Right lobe of liver (tissue), 4 donors: ENCODE measurements around the gene UBE2K.
"Not testable (repeated sequence)": the region's sequence is repeated elsewhere in the genome, so short reads cannot be mapped to it uniquely, and the experiment has no call there.

Experiments
- POLR2A ChIP-seq: fragments of 450-650 bp; IDR thresholded peaks from one replicate; pipeline ENCODE4 v1.6.1; 2017; ENCODE audit warnings: antibody characterized with exemption, mild to moderate bottlenecking
- TF ChIP-seq, protein P1 (sequence below), 4 donors: fragments of 200-600 bp in 3 of 4; fragments of 450-650 bp in 1 of 4; IDR thresholded peaks; one replicate each; pipeline versions ENCODE4 v1.5.1 to v1.8.0; 2016 to 2022; ENCODE audit warnings: antibody characterized with exemption in 4 of 4, mild to moderate bottlenecking in 2 of 4
- donor health status: DM: no; HTN: no; CAD: no.
- donor health status: DM: no; HTN: no; CAD: no.
- donor health status: DM: no; HTN: yes; CAD: no.

DNA sequence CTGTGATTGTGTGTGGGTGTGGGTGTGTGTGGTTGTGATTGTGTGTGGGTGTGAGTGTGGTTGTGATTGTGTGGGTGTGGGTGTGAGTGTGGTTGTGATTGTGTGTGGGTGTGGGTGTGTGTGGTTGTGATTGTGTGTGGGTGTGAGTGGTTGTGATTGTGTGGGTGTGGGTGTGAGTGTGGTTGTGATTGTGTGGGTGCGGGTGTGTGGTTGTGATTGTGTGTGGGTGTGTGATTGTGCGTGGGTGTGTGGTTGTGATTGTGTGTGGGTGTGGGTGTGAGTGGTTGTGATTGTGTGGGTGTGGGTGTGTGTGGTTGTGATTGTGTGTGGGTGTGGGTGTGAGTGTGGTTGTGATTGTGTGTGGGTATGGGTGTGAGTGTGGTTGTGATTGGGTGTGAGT lies 115.8 kb downstream of the UBE2K start:
- TF ChIP-seq POLR2A: not testable (repeated sequence)
- TF ChIP-seq, protein P1, sequence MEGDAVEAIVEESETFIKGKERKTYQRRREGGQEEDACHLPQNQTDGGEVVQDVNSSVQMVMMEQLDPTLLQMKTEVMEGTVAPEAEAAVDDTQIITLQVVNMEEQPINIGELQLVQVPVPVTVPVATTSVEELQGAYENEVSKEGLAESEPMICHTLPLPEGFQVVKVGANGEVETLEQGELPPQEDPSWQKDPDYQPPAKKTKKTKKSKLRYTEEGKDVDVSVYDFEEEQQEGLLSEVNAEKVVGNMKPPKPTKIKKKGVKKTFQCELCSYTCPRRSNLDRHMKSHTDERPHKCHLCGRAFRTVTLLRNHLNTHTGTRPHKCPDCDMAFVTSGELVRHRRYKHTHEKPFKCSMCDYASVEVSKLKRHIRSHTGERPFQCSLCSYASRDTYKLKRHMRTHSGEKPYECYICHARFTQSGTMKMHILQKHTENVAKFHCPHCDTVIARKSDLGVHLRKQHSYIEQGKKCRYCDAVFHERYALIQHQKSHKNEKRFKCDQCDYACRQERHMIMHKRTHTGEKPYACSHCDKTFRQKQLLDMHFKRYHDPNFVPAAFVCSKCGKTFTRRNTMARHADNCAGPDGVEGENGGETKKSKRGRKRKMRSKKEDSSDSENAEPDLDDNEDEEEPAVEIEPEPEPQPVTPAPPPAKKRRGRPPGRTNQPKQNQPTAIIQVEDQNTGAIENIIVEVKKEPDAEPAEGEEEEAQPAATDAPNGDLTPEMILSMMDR (IDR thresholded peaks at IDR 0.05): not testable (repeated sequence)
